HG03280 (cell line): ENCODE data around the gene KRTDAP.

Source experiments
- ATAC-seq: cut with Tn5 transposase; IDR thresholded peaks from one replicate; pipeline ENCODE4 v1.9.1; 2021; ENCODE audit warnings: mild to moderate bottlenecking, moderate library complexity; ENCODE audit not compliant: unreplicated experiment

The KRTDAP gene

GRCh38 chr19:35490364-35490763 is at the start of gene KRTDAP:
Gene KRTDAP (minus strand): TSS chr19:35490464. CDS start chr19:35490442, 22 bp downstream.
- no peak for ATAC-seq

- ATAC-seq = no peak
Observed at GRCh38 chr19:35539850-35540249, 49.6 kb upstream of the KRTDAP start.

GRCh38 chr19:35539314-35539713 is 49.0 kb upstream of the KRTDAP start:
- ATAC-seq = no peak

GRCh38 chr19:35534803-35535480 is 44.7 kb upstream of the KRTDAP start:
- ATAC-seq = no peak

GRCh38 chr19:35533822-35534392 is 43.6 kb upstream of the KRTDAP start:
- ATAC-seq = no peak

GRCh38 chr19:35533201-35533821 is 43.0 kb upstream of the KRTDAP start, which contains the start of gene GAPDHS:
Gene GAPDHS (plus strand): TSS chr19:35533456. CDS start chr19:35533528, 72 bp downstream.
- ATAC-seq = no peak

GRCh38 chr19:35531291-35531690 is 41.0 kb upstream of the KRTDAP start:
- ATAC-seq = no peak

GRCh38 chr19:35529241-35530218 is 39.3 kb upstream of the KRTDAP start:
- ATAC-seq = no peak

GRCh38 chr19:35528218-35529038 is 38.2 kb upstream of the KRTDAP start, which contains the start of gene SBSN:
Gene SBSN (minus strand): TSS chr19:35528311. CDS start chr19:35528281, 30 bp downstream.
- no peak for ATAC-seq

GRCh38 chr19:35525873-35526272 is 35.6 kb upstream of the KRTDAP start:
- ATAC-seq = no peak

- ATAC-seq = no peak
Observed at GRCh38 chr19:35524181-35524837, 34.0 kb upstream of the KRTDAP start.

GRCh38 chr19:35522745-35523327 is 32.6 kb upstream of the KRTDAP start:
- ATAC-seq = no peak

- ATAC-seq = no peak
Observed at GRCh38 chr19:35521124-35521743, 31.0 kb upstream of the KRTDAP start.

- ATAC-seq = no peak
Observed at GRCh38 chr19:35519291-35519690, 29.0 kb upstream of the KRTDAP start.

- no peak for ATAC-seq
Observed at GRCh38 chr19:35518313-35518712, 28.0 kb upstream of the KRTDAP start.

GRCh38 chr19:35517342-35517741 is 27.1 kb upstream of the KRTDAP start:
- ATAC-seq = no peak

GRCh38 chr19:35516310-35516709 is 26.0 kb upstream of the KRTDAP start:
- ATAC-seq = no peak

GRCh38 chr19:35514282-35514809 is 24.1 kb upstream of the KRTDAP start:
- no peak for ATAC-seq
